HG02884 (cell line): Measurements from ENCODE around the gene OR10J1.

ENCODE experiments used
- ATAC-seq: cut with Tn5 transposase; IDR thresholded peaks from one replicate; pipeline ENCODE4 v1.9.1; 2021; ENCODE audit warnings: mild to moderate bottlenecking, moderate library complexity; ENCODE audit not compliant: unreplicated experiment

The OR10J1 gene

DNA sequence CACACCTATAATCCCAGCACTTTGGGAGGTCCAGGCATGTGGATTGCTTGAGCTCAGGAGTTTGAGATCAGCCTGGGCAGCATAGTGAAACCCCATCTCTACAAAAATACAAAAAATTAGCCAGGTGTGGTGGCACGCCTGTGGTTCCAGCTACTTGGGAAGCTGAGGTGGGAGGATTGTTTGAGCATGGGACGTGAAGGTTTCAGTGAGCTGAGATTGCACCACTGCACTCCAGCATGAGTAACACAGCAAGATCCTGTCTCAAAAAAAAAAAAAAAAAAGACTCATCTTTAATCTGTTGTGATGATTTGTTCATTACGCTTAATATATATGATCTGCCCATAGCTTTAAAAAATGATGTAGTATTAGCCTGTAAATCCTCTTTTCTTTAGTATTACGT, 44.0 kb downstream of the OR10J1 start:
- no peak for ATAC-seq
